Measurements from ENCODE around the gene GLYATL2. TPM values are rescaled to one million over a fixed set of nuclear protein-coding genes. Genes with fewer than 3 reads are reported as not detected.

The GLYATL2 gene
- not detected in 2 replicates for total RNA-seq
- not detected in 2 replicates for polyA plus RNA-seq

GRCh38 chr11:58844361-58845005 is at the start of gene GLYATL2:
Gene GLYATL2, minus strand, starts transcription at chr11:58844704. Its CDS starts 5,092 bp downstream, at chr11:58839612.
- TF ChIP-seq, protein P1, sequence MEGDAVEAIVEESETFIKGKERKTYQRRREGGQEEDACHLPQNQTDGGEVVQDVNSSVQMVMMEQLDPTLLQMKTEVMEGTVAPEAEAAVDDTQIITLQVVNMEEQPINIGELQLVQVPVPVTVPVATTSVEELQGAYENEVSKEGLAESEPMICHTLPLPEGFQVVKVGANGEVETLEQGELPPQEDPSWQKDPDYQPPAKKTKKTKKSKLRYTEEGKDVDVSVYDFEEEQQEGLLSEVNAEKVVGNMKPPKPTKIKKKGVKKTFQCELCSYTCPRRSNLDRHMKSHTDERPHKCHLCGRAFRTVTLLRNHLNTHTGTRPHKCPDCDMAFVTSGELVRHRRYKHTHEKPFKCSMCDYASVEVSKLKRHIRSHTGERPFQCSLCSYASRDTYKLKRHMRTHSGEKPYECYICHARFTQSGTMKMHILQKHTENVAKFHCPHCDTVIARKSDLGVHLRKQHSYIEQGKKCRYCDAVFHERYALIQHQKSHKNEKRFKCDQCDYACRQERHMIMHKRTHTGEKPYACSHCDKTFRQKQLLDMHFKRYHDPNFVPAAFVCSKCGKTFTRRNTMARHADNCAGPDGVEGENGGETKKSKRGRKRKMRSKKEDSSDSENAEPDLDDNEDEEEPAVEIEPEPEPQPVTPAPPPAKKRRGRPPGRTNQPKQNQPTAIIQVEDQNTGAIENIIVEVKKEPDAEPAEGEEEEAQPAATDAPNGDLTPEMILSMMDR (IDR thresholded peaks at IDR 0.05; ENCODE audit: low read depth, low read length) = no peak
- H3K27ac ChIP-seq = no peak within 1 kb of the TSS
- H3K9me3 ChIP-seq (ENCODE audit: low read depth) = no peaks in the 10 kb centered on the region

GRCh38 chr11:58893899-58894298 is 49.4 kb upstream of the GLYATL2 start:
- H3K36me3 ChIP-seq = no peaks in the 10 kb centered on the region
- no peak overlapping the region for H3K27ac ChIP-seq
- H3K27me3 ChIP-seq = no peaks in the 10 kb centered on the region
- TF ChIP-seq, protein P1 (IDR thresholded peaks at IDR 0.05; ENCODE audit: low read depth, low read length) = no peak
- no peak for DNase-seq (ENCODE audit: low read depth in 1 of 2, low spot score in 1 of 2)
- H3K4me3 ChIP-seq = no peak overlapping the region
- no peaks in the 10 kb centered on the region for H3K4me1 ChIP-seq (ENCODE audit: low read depth)
- H3K9me3 ChIP-seq (ENCODE audit: low read depth) = no peaks in the 10 kb centered on the region

More at GRCh38 chr11:58844361-58845005, at the start of gene GLYATL2:
- Histone ChIP-seq H3K27me3 (no peaks in the 10 kb centered on the region), H3K4me3 (no peak within 1 kb of the TSS), H3K36me3 (no peaks in the 10 kb centered on the region), H3K4me1 (ENCODE audit: low read depth) (no peaks in the 10 kb centered on the region)
- no peak for DNase-seq (ENCODE audit: low read depth in 1 of 2, low spot score in 1 of 2)

DNA sequence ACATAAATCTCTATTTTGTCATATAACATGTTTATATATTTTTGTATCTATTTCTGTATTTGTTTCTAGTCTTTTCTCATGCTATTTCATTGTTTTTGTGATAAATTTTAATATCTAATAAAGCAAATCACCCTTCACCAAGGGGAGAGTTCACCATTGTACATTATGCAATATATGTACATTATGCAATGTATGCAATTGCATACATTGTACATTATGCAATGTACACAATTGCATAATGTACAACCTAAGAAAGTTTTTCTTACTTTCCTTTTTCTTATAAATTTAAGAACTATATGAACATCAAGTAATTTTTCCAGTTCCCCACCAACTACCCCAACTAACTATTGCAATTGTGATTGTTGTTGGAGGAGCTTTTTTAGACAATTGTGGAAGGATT is 44.1 kb upstream of the GLYATL2 start:
- H3K9me3 ChIP-seq (ENCODE audit: low read depth) = no peaks in the 10 kb centered on the region
- H3K4me1 ChIP-seq (ENCODE audit: low read depth) = no peaks in the 10 kb centered on the region
- H3K36me3 ChIP-seq = no peaks in the 10 kb centered on the region
- no peak overlapping the region for H3K4me3 ChIP-seq
- no peak overlapping the region for H3K27ac ChIP-seq
- no peak for DNase-seq (ENCODE audit: low read depth in 1 of 2, low spot score in 1 of 2)
- H3K27me3 ChIP-seq = no peaks in the 10 kb centered on the region
- TF ChIP-seq, protein P1 (IDR thresholded peaks at IDR 0.05; ENCODE audit: low read depth, low read length) = no peak

GRCh38 chr11:58887452-58887851 is 42.9 kb upstream of the GLYATL2 start:
- no peak overlapping the region for H3K27ac ChIP-seq

DNA sequence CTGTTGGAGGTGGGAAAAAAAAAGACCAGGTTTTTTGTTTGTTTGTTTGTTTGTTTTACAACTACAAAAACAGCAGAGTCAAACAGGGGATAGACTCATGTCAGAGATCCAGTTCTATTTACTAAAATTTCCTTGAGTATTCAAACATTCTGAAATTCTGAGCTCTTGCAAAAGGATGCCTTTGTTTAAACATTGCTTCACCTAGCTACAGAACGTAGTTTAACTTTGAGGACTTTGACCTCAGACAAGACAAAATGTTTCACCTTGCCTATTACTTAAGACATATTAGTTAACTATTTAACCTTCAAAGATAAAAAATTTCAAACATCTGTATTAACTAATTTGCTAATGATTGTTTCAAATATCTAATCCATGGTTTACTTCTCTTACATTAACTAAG is 36.1 kb upstream of the GLYATL2 start:
- Histone ChIP-seq H3K27ac (no peak overlapping the region), H3K36me3 (no peaks in the 10 kb centered on the region)
- DNase-seq (ENCODE audit: low read depth in 1 of 2, low spot score in 1 of 2) = no peak

More at GRCh38 chr11:58887452-58887851, 42.9 kb upstream of the GLYATL2 start:
- TF ChIP-seq, protein P1 (IDR thresholded peaks at IDR 0.05; ENCODE audit: low read depth, low read length) = no peak
- H3K36me3 ChIP-seq = no peaks in the 10 kb centered on the region
- no peak overlapping the region for H3K4me3 ChIP-seq
- no peaks in the 10 kb centered on the region for H3K27me3 ChIP-seq
- no peaks in the 10 kb centered on the region for H3K4me1 ChIP-seq (ENCODE audit: low read depth)
- DNase-seq (ENCODE audit: low read depth in 1 of 2, low spot score in 1 of 2) = no peak
- H3K9me3 ChIP-seq (ENCODE audit: low read depth) = no peaks in the 10 kb centered on the region

More for the DNA sequence above, 36.1 kb upstream of the GLYATL2 start:
- TF ChIP-seq, protein P1 (IDR thresholded peaks at IDR 0.05; ENCODE audit: low read depth, low read length) = no peak
- Histone ChIP-seq H3K9me3 (ENCODE audit: low read depth) (no peaks in the 10 kb centered on the region), H3K4me3 (no peak overlapping the region), H3K4me1 (ENCODE audit: low read depth) (no peaks in the 10 kb centered on the region), H3K27me3 (no peaks in the 10 kb centered on the region)

All from cardiac muscle cell (in vitro differentiated cells and primary cell).